A549 (cell line): ENCODE results near the gene ARHGAP22. TPM values are rescaled to one million over a fixed set of nuclear protein-coding genes. Genes with fewer than 3 reads are reported as not detected.

Experiments
- ATAC-seq, 2 experiments: fragments of 200-7000 bp in 1 of 2; fragments of >200 bp in 1 of 2; cut with Nextera tagmentation in 1 of 2; cut with Tn5 transposase in 1 of 2; 3 replicates each; pipeline versions ENCODE4 v1.8.0 to v1.9.1; 2018 to 2020; ENCODE audit warnings: mild to moderate bottlenecking in 1 of 2, moderate library complexity in 1 of 2
- CTCF ChIA-PET: fragments of 300-600 bp; sonication (Branson Sonifier 250); formaldehyde crosslinking; extraction: SDS; loops from one replicate; lab custom pipeline; 2021; ENCODE audit warnings: antibody characterized with exemption, inconsistent platforms; lab: Yijun Ruan, JAX
- POLR2A ChIA-PET: fragments of 350-600 bp; formaldehyde crosslinking; extraction: SDS; loops from one replicate; lab custom pipeline; 2021; ENCODE audit warnings: antibody characterized with exemption, inconsistent platforms; lab: Yijun Ruan, JAX
- DNase-seq, 2 experiments: peaks; one replicate each; pipeline versions ENCODE4 v3.0.0 to v3.0.0-alpha.2; 2011 to 2016; ENCODE audit warnings: low read depth in 1 of 2, low spot score in 1 of 2
- FAIRE-seq: peaks from 2 replicates; lab custom pipeline; 2011; peaks lifted over from hg19 to GRCh38; lab: Jason Lieb, UNC
- H3K27ac ChIP-seq, 2 experiments: fragments of >200 bp; sonication (Bioruptor Twin); formaldehyde crosslinking; 3 replicates each; pipeline ENCODE4 v1.5.1; 2016 to 2017
- H3K4me1 ChIP-seq: fragments of >200 bp; sonication (Bioruptor Twin); formaldehyde crosslinking; 3 replicates; pipeline ENCODE4 v1.6.1; 2016
- H3K4me2 ChIP-seq: fragments of >200 bp; sonication (Bioruptor Twin); formaldehyde crosslinking; 3 replicates; pipeline ENCODE4 v1.6.1; 2016
- H3K4me3 ChIP-seq: fragments of >200 bp; sonication (Bioruptor Twin); formaldehyde crosslinking; 3 replicates; pipeline ENCODE4 v1.5.1; 2016
- H3K9me3 ChIP-seq: fragments of >200 bp; sonication (Bioruptor Twin); formaldehyde crosslinking; 3 replicates; pipeline ENCODE4 v1.6.1; 2016
- ATOH8 ChIP-seq: fragments of 250-450 bp; sonication (Bioruptor Pico); IDR thresholded peaks from 2 replicates; pipeline ENCODE4 v1.5.0; 2020; ENCODE audit warnings: low read depth, mild to moderate bottlenecking, moderate library complexity
- BHLHE40 ChIP-seq: IDR thresholded peaks from 2 replicates; pipeline ENCODE4 v1.6.1; 2012; ENCODE audit warnings: low read depth, low read length, inconsistent platforms
- CHD2 ChIP-seq: fragments of 150-350 bp; IDR thresholded peaks from 2 replicates; pipeline ENCODE4 v1.6.1; 2014; ENCODE audit warnings: low read length; ENCODE audit not compliant: partially characterized antibody
- CHD4 ChIP-seq: fragments of 200-600 bp; sonication (generic); IDR thresholded peaks from 2 replicates; pipeline ENCODE4 v1.6.1; 2016; ENCODE audit warnings: antibody characterized with exemption, mild to moderate bottlenecking, borderline replicate concordance
- E2F6 ChIP-seq: IDR thresholded peaks from 2 replicates; pipeline ENCODE4 v1.6.1; 2012; ENCODE audit warnings: low read depth, borderline replicate concordance
- EHMT2 ChIP-seq: fragments of 200-600 bp; sonication (generic); IDR thresholded peaks from 2 replicates; pipeline ENCODE4 v1.6.1; 2016; ENCODE audit warnings: antibody characterized with exemption, low read depth, mild to moderate bottlenecking, moderate library complexity
- FOSB ChIP-seq: fragments of 250-450 bp; sonication (Bioruptor Pico); IDR thresholded peaks from 2 replicates; pipeline ENCODE4 v1.5.0; 2020; ENCODE audit warnings: mild to moderate bottlenecking, moderate library complexity
- FOSL2 ChIP-seq, 2 experiments: fragments of 450-650 bp in 1 of 2; fragments of >200 bp in 1 of 2; sonication (Bioruptor Twin) in 1 of 2; formaldehyde crosslinking; IDR thresholded peaks; 2 replicates each; pipeline versions ENCODE4 v1.5.0 to v1.6.1; 2016 to 2020; ENCODE audit warnings: mild to moderate bottlenecking in 1 of 2, moderate library complexity in 1 of 2
- GATA3 ChIP-seq: IDR thresholded peaks from 2 replicates; pipeline ENCODE4 v1.6.1; 2012; ENCODE audit warnings: borderline replicate concordance
- HEYL ChIP-seq: fragments of 250-450 bp; sonication (Bioruptor Pico); IDR thresholded peaks from 2 replicates; pipeline ENCODE4 v1.8.0; 2021; ENCODE audit warnings: mild to moderate bottlenecking, moderate library complexity
- HMGXB4 ChIP-seq: fragments of 250-450 bp; sonication (Bioruptor Pico); IDR thresholded peaks from 2 replicates; pipeline ENCODE4 v1.5.0; 2021; ENCODE audit warnings: mild to moderate bottlenecking, moderate library complexity, borderline replicate concordance
- JUN ChIP-seq, 2 experiments: fragments of >200 bp; sonication (Bioruptor Twin); formaldehyde crosslinking; IDR thresholded peaks; 2 replicates in 1 of 2; 3 replicates in 1 of 2; pipeline ENCODE4 v1.6.1; 2016 to 2017
- MAFK ChIP-seq: fragments of 450-650 bp; IDR thresholded peaks from 2 replicates; pipeline ENCODE4 v1.6.1; 2014; ENCODE audit not compliant: partially characterized antibody
- MYC ChIP-seq: IDR thresholded peaks from 2 replicates; pipeline ENCODE4 v1.6.1; 2012; ENCODE audit warnings: mild to moderate bottlenecking, inconsistent platforms, low read length, improper control_type of control experiment, borderline replicate concordance
- NFE2L2 ChIP-seq: fragments of 150-350 bp; conservative IDR thresholded peaks from 2 replicates; pipeline ENCODE4 v1.6.1; 2014; ENCODE audit warnings: low read length
- NPAS2 ChIP-seq: fragments of 250-450 bp; sonication (Bioruptor Pico); IDR thresholded peaks from 2 replicates; pipeline ENCODE4 v1.8.0; 2022; ENCODE audit warnings: mild to moderate bottlenecking, moderate library complexity, borderline replicate concordance
- PHF8 ChIP-seq: fragments of 200-600 bp; sonication (generic); IDR thresholded peaks from 2 replicates; pipeline ENCODE4 v1.6.1; 2016; ENCODE audit warnings: low read depth, mild to moderate bottlenecking, antibody characterized with exemption, moderate library complexity, borderline replicate concordance
- POLR2AphosphoS2 ChIP-seq: conservative IDR thresholded peaks from 2 replicates; pipeline ENCODE4 v1.6.1; 2012; ENCODE audit warnings: low read length, improper control_type of control experiment, inconsistent platforms
- RCOR1 ChIP-seq: fragments of 150-350 bp; IDR thresholded peaks from 2 replicates; pipeline ENCODE4 v1.6.1; 2014; ENCODE audit warnings: antibody characterized with exemption, low read length, low read depth
- RFX5 ChIP-seq: fragments of 450-650 bp; IDR thresholded peaks from 2 replicates; pipeline ENCODE4 v1.7.1; 2014; ENCODE audit warnings: antibody characterized with exemption, mild to moderate bottlenecking, moderate library complexity
- SREBF2 ChIP-seq: fragments of 450-650 bp; IDR thresholded peaks from 2 replicates; pipeline ENCODE4 v1.6.1; 2014; ENCODE audit warnings: mild to moderate bottlenecking, moderate library complexity
- TP53 ChIP-seq: fragments of 250-450 bp; sonication (Bioruptor Pico); IDR thresholded peaks from 2 replicates; pipeline ENCODE4 v1.5.0; 2021; ENCODE audit warnings: mild to moderate bottlenecking, moderate library complexity
- USF2 ChIP-seq: fragments of 450-650 bp; IDR thresholded peaks from 2 replicates; pipeline ENCODE4 v1.6.1; 2014; ENCODE audit warnings: antibody characterized with exemption
- WGBS: methylation state at CpG from one replicate; pipeline ENCODE4 v1.1.6; 2017; ENCODE audit errors: missing lambda C conversion rate; 5-methylcytosine and 5-hydroxymethylcytosine counted together
- polyA plus RNA-seq, 4 experiments: library from polyadenylated mRNA; depleted of rRNA in 3 of 4; stranded (reverse); fragments of >200 nt; fragmentation: RNase III in 1 of 4; extraction: RNeasy Plus Mini Kit Qiagen cat#74134 plus additional on column Dnase treatment in 1 of 4; gene quantifications; 2 replicates in 3 of 4; 3 replicates in 1 of 4; pipeline ENCODE4 v1.2.3, GENCODE V29; 2011 to 2017

The ARHGAP22 gene
- polyA plus RNA-seq, 2 of the 4 experiments (the other 2 are of a cell fraction), result 1.9 to 3.2 TPM

GRCh38 chr10:48501787-48502771, 102.8 kb downstream of the ARHGAP22 start:
- no peak for ATAC-seq
- 86% methylated on average over 6 of the region's 6 CpGs for WGBS
- no peak overlapping the region for H3K4me2 ChIP-seq
- no peak for TF ChIP-seq GATA3
- TF ChIP-seq FOSB (CRISPR knock-in tag), result no peak
- TF ChIP-seq FOSL2 (IDR thresholded peaks at IDR 0.05), result no peak
- TF ChIP-seq FOSL2 (CRISPR knock-in tag; IDR thresholded peaks at IDR 0.05), result no peak
- TF ChIP-seq RFX5, result no peak
- TF ChIP-seq CHD2, result no peak
- TF ChIP-seq NPAS2 (CRISPR knock-in tag), result no peak
- no peak for TF ChIP-seq SREBF2
- TF ChIP-seq PHF8, result no peak
- no peak for TF ChIP-seq CHD4
- no peak for TF ChIP-seq ATOH8
- no peak for TF ChIP-seq TP53 (CRISPR knock-in tag)
- no peak for TF ChIP-seq USF2
- no peak for TF ChIP-seq HEYL
- no peak for TF ChIP-seq NFE2L2
- TF ChIP-seq RCOR1, result no peak
- TF ChIP-seq HMGXB4 (CRISPR knock-in tag), result no peak
- TF ChIP-seq MYC, result no peak
- TF ChIP-seq E2F6, result no peak
- no peak for FAIRE-seq
- no peak overlapping the region for H3K27ac ChIP-seq
- H3K4me1 ChIP-seq, result 0 out of 3 replicates have a peak, but pooled peaks cover 3% of the 10 kb centered on the region
- ChIA-PET POLR2A (no interaction called here), CTCF (interaction anchor here (0.6 to 1.4 kb wide), 5 partner anchors 10 to 155 kb away, joined by 3 to 4 read pairs (median 3); no protein-coding TSS in a partner anchor)
- no peak for DNase-seq
- H3K9me3 ChIP-seq, result no peaks in the 10 kb centered on the region
- H3K4me3 ChIP-seq, result no peak overlapping the region

GRCh38 chr10:48501226-48501625, 103.6 kb downstream of the ARHGAP22 start:
- 0 out of 3 replicates have a peak, but pooled peaks cover 4% of the 10 kb centered on the region for H3K4me1 ChIP-seq
- 54% methylated on average over 2 of the region's 2 CpGs for WGBS
- no peak overlapping the region for H3K4me2 ChIP-seq
- TF ChIP-seq POLR2AphosphoS2 (no peak), EHMT2 (no peak), PHF8 (no peak), MAFK (no peak), USF2 (no peak), SREBF2 (no peak), JUN (IDR thresholded peaks at IDR 0.05) (no peak), BHLHE40 (no peak), RFX5 (no peak)
- no peak for ATAC-seq
- FAIRE-seq, result no peak
- DNase-seq, result no peak
- POLR2A ChIA-PET, result no interaction called here
- CTCF ChIA-PET, result interaction anchor here (1.0 to 1.3 kb wide), 2 partner anchors 23 to 46 kb away, joined by 3 to 7 read pairs; no protein-coding TSS in a partner anchor
- H3K27ac ChIP-seq, result no peak overlapping the region
- no peaks in the 10 kb centered on the region for H3K9me3 ChIP-seq
- H3K4me3 ChIP-seq, result no peak overlapping the region
